ENCODE data around the gene ZG16B.
A peak's percentile ranks its signal among the peaks of the same experiment; 100 is the strongest.

The ZG16B gene

GRCh38 chr16:2825049-2825742 lies 4.9 kb upstream of the ZG16B start:
- Histone ChIP-seq H2BK12ac (ENCODE audit: low read length) (no peak overlapping the region), H2BK15ac (ENCODE audit: low read length) (no peak overlapping the region), H3K9me3 (replicated peaks in 1 of 2; ENCODE audit: control insufficient read depth in 2 of 2, insufficient read depth in 1 of 2, low read depth in 1 of 2, low read length in 2 of 2) (no peaks in the 10 kb centered on the region), H3K9ac (ENCODE audit: low read depth, low read length, poor library complexity) (no peak overlapping the region), H3K4me2 (ENCODE audit: insufficient read depth, low read length, poor library complexity, severe bottlenecking) (no peak overlapping the region), H3K4ac (ENCODE audit: low read length) (no peak overlapping the region), H3K27ac (replicated peaks; ENCODE audit: low read length) (no peak overlapping the region), H3K18ac (ENCODE audit: low read length) (no peak overlapping the region), H2AK5ac (ENCODE audit: low read depth, low read length) (no peak overlapping the region), H2AFZ (ENCODE audit: low read length) (no peak overlapping the region), H2BK5ac (ENCODE audit: low read length) (no peak overlapping the region), H4K91ac (ENCODE audit: low read depth, low read length, poor library complexity) (no peak overlapping the region), H3K36me3 (replicated peaks in 1 of 2; ENCODE audit: control insufficient read depth in 2 of 2, insufficient read depth in 2 of 2, low read length in 2 of 2) (no peaks in the 10 kb centered on the region), H3K23ac (ENCODE audit: low read depth, low read length, poor library complexity) (no peak overlapping the region), H3K27me3 (ENCODE audit: control insufficient read depth in 3 of 3, insufficient read depth in 3 of 3, low read depth in 1 of 3, low read length in 3 of 3) (peaks cover 0 to 62% (median 0%) of the 10 kb centered on the region in 3 experiments), H4K8ac (ENCODE audit: low read depth, low read length) (peak overlapping the region; percentile 29), H3K4me3 (ENCODE audit: low read length in 2 of 2) (no peak overlapping the region), H3K14ac (ENCODE audit: low read length) (no peak overlapping the region), H3K79me1 (ENCODE audit: low read depth, low read length) (no peaks in the 10 kb centered on the region), H2BK120ac (ENCODE audit: low read depth, low read length) (no peak overlapping the region), H3K4me1 (ENCODE audit: control insufficient read depth in 2 of 2, insufficient read depth in 1 of 2, low read depth in 1 of 2, low read length in 2 of 2) (peaks cover 0 to 5% of the 10 kb centered on the region in 2 donors)
- no peak for DNase-seq (ENCODE audit: low spot score)
- no CpG with 5 or more reads among the region's 26 CpGs for WGBS, 2 donors (ENCODE audit: extremely low coverage in 2 of 2, insufficient read length in 2 of 2, insufficient replicate concordance in 1 of 2)

DNA sequence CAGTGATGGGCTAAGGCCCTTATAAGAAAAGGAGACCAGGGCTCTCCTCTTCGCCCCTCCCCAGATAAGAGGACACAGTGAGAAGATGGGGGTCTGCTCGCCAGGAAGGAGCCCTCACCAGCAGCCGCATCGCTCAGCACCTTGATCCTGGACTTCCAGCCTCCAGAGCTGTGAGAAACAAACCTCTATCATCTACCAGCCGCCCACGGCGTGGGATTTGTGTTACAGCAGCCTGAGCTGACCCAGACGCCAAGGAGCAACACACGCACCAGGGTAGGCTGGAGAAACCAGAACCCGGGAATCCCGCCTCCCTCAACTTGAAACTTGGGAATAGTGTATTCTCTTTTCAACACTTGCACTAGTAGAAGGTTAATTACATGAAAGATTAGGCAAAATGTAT lies 4.2 kb upstream of the ZG16B start:
- no peak overlapping the region for H3K9ac ChIP-seq (ENCODE audit: low read depth, low read length, poor library complexity)
- no CpG with 5 or more reads among the region's 11 CpGs for WGBS, 2 donors (ENCODE audit: extremely low coverage in 2 of 2, insufficient read length in 2 of 2, insufficient replicate concordance in 1 of 2)
- H3K36me3 ChIP-seq (replicated peaks in 1 of 2; ENCODE audit: control insufficient read depth in 2 of 2, insufficient read depth in 2 of 2, low read length in 2 of 2) = no peaks in the 10 kb centered on the region
- no peak overlapping the region for H4K8ac ChIP-seq (ENCODE audit: low read depth, low read length)
- no peak overlapping the region for H3K14ac ChIP-seq (ENCODE audit: low read length)
- DNase-seq (ENCODE audit: low spot score) = no peak
- H2BK15ac ChIP-seq (ENCODE audit: low read length) = no peak overlapping the region
- no peaks in the 10 kb centered on the region for H3K4me1 ChIP-seq (ENCODE audit: control insufficient read depth in 2 of 2, insufficient read depth in 1 of 2, low read depth in 1 of 2, low read length in 2 of 2)
- H3K9me3 ChIP-seq (replicated peaks in 1 of 2; ENCODE audit: control insufficient read depth in 2 of 2, insufficient read depth in 1 of 2, low read depth in 1 of 2, low read length in 2 of 2) = no peaks in the 10 kb centered on the region
- H3K18ac ChIP-seq (ENCODE audit: low read length) = no peak overlapping the region
- H2BK120ac ChIP-seq (ENCODE audit: low read depth, low read length) = no peak overlapping the region
- no peak overlapping the region for H4K91ac ChIP-seq (ENCODE audit: low read depth, low read length, poor library complexity)
- no peak overlapping the region for H2BK12ac ChIP-seq (ENCODE audit: low read length)
- no peak overlapping the region for H2AK5ac ChIP-seq (ENCODE audit: low read depth, low read length)
- no peak overlapping the region for H3K4ac ChIP-seq (ENCODE audit: low read length)
- H3K4me3 ChIP-seq (ENCODE audit: low read length in 2 of 2) = no peak overlapping the region
- no peak overlapping the region for H3K27ac ChIP-seq (replicated peaks; ENCODE audit: low read length)
- no peaks in the 10 kb centered on the region for H3K79me1 ChIP-seq (ENCODE audit: low read depth, low read length)
- peaks cover 0 to 55% (median 0%) of the 10 kb centered on the region in 3 experiments for H3K27me3 ChIP-seq (ENCODE audit: control insufficient read depth in 3 of 3, insufficient read depth in 3 of 3, low read depth in 1 of 3, low read length in 3 of 3)
- H3K4me2 ChIP-seq (ENCODE audit: insufficient read depth, low read length, poor library complexity, severe bottlenecking) = no peak overlapping the region
- no peak overlapping the region for H2AFZ ChIP-seq (ENCODE audit: low read length)
- H3K23ac ChIP-seq (ENCODE audit: low read depth, low read length, poor library complexity) = no peak overlapping the region
- H2BK5ac ChIP-seq (ENCODE audit: low read length) = no peak overlapping the region

GRCh38 chr16:2826591-2827373 lies 3.3 kb upstream of the ZG16B start:
- no peak overlapping the region for H2BK5ac ChIP-seq (ENCODE audit: low read length)
- H2BK120ac ChIP-seq (ENCODE audit: low read depth, low read length) = no peak overlapping the region
- peak overlapping the region; percentile 76 for H3K14ac ChIP-seq (ENCODE audit: low read length)
- H3K27ac ChIP-seq (replicated peaks; ENCODE audit: low read length) = no peak overlapping the region
- H3K27me3 ChIP-seq (ENCODE audit: control insufficient read depth in 3 of 3, insufficient read depth in 3 of 3, low read depth in 1 of 3, low read length in 3 of 3) = peaks cover 0 to 47% (median 0%) of the 10 kb centered on the region in 3 experiments
- no peak overlapping the region for H2AK5ac ChIP-seq (ENCODE audit: low read depth, low read length)
- no peak overlapping the region for H2BK12ac ChIP-seq (ENCODE audit: low read length)
- no peaks in the 10 kb centered on the region for H3K79me1 ChIP-seq (ENCODE audit: low read depth, low read length)
- H2BK15ac ChIP-seq (ENCODE audit: low read length) = no peak overlapping the region
- no peak overlapping the region for H3K9ac ChIP-seq (ENCODE audit: low read depth, low read length, poor library complexity)
- H3K4me2 ChIP-seq (ENCODE audit: insufficient read depth, low read length, poor library complexity, severe bottlenecking) = no peak overlapping the region
- H3K18ac ChIP-seq (ENCODE audit: low read length) = peak overlapping the region; percentile 60
- H2AFZ ChIP-seq (ENCODE audit: low read length) = no peak overlapping the region
- WGBS, 2 donors (ENCODE audit: extremely low coverage in 2 of 2, insufficient read length in 2 of 2, insufficient replicate concordance in 1 of 2) = no CpG with 5 or more reads among the region's 19 CpGs
- H3K4ac ChIP-seq (ENCODE audit: low read length) = no peak overlapping the region
- no peak overlapping the region for H3K4me3 ChIP-seq (ENCODE audit: low read length in 2 of 2)
- H4K8ac ChIP-seq (ENCODE audit: low read depth, low read length) = no peak overlapping the region
- H3K9me3 ChIP-seq (replicated peaks in 1 of 2; ENCODE audit: control insufficient read depth in 2 of 2, insufficient read depth in 1 of 2, low read depth in 1 of 2, low read length in 2 of 2) = no peaks in the 10 kb centered on the region
- no peak overlapping the region for H3K23ac ChIP-seq (ENCODE audit: low read depth, low read length, poor library complexity)
- no peak for DNase-seq (ENCODE audit: low spot score)
- no peak overlapping the region for H4K91ac ChIP-seq (ENCODE audit: low read depth, low read length, poor library complexity)
- no peaks in the 10 kb centered on the region for H3K36me3 ChIP-seq (replicated peaks in 1 of 2; ENCODE audit: control insufficient read depth in 2 of 2, insufficient read depth in 2 of 2, low read length in 2 of 2)
- H3K4me1 ChIP-seq (ENCODE audit: control insufficient read depth in 2 of 2, insufficient read depth in 1 of 2, low read depth in 1 of 2, low read length in 2 of 2) = no peaks in the 10 kb centered on the region

DNA sequence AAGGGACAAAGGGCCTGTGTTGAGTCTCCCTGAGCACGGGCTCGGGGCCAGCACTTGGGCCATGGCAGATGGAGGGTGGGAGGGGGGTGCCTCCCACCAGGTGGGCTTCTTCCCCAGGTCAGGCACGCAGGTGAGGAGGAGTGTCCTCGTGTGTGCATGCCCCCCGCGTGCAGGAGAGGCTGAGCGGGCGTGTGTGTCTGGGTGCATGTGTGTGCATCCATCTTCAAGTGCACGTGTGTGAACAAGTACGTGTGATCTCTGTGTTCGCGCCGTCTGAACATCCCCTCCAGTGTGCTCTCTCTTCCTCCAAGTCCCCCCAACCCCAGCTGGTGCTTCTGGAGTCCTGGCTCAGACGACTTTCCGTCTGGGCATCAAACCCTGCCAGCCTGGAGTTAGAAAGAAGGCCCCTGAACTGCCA lies 2.7 kb upstream of the ZG16B start:
- H3K4me1 ChIP-seq (ENCODE audit: control insufficient read depth in 2 of 2, insufficient read depth in 1 of 2, low read depth in 1 of 2, low read length in 2 of 2) = no peaks in the 10 kb centered on the region
- no peaks in the 10 kb centered on the region for H3K36me3 ChIP-seq (replicated peaks in 1 of 2; ENCODE audit: control insufficient read depth in 2 of 2, insufficient read depth in 2 of 2, low read length in 2 of 2)
- no peak overlapping the region for H4K8ac ChIP-seq (ENCODE audit: low read depth, low read length)
- no peak overlapping the region for H2BK12ac ChIP-seq (ENCODE audit: low read length)
- peaks cover 0 to 41% (median 0%) of the 10 kb centered on the region in 3 experiments for H3K27me3 ChIP-seq (ENCODE audit: control insufficient read depth in 3 of 3, insufficient read depth in 3 of 3, low read depth in 1 of 3, low read length in 3 of 3)
- H4K91ac ChIP-seq (ENCODE audit: low read depth, low read length, poor library complexity) = no peak overlapping the region
- no peak overlapping the region for H3K14ac ChIP-seq (ENCODE audit: low read length)
- H3K4me2 ChIP-seq (ENCODE audit: insufficient read depth, low read length, poor library complexity, severe bottlenecking) = no peak overlapping the region
- no peak overlapping the region for H2BK5ac ChIP-seq (ENCODE audit: low read length)
- no peak overlapping the region for H3K23ac ChIP-seq (ENCODE audit: low read depth, low read length, poor library complexity)
- no peak overlapping the region for H2BK15ac ChIP-seq (ENCODE audit: low read length)
- H3K9me3 ChIP-seq (replicated peaks in 1 of 2; ENCODE audit: control insufficient read depth in 2 of 2, insufficient read depth in 1 of 2, low read depth in 1 of 2, low read length in 2 of 2) = no peaks in the 10 kb centered on the region
- no peak overlapping the region for H2BK120ac ChIP-seq (ENCODE audit: low read depth, low read length)
- no peak overlapping the region for H3K9ac ChIP-seq (ENCODE audit: low read depth, low read length, poor library complexity)
- H3K4ac ChIP-seq (ENCODE audit: low read length) = no peak overlapping the region
- no peak overlapping the region for H3K27ac ChIP-seq (replicated peaks; ENCODE audit: low read length)
- no peak overlapping the region for H2AK5ac ChIP-seq (ENCODE audit: low read depth, low read length)
- H3K4me3 ChIP-seq (ENCODE audit: low read length in 2 of 2) = no peak overlapping the region
- no CpG with 5 or more reads among the region's 15 CpGs for WGBS, 2 donors (ENCODE audit: extremely low coverage in 2 of 2, insufficient read length in 2 of 2, insufficient replicate concordance in 1 of 2)
- H2AFZ ChIP-seq (ENCODE audit: low read length) = no peak overlapping the region
- no peak for DNase-seq (ENCODE audit: low spot score)
- no peak overlapping the region for H3K18ac ChIP-seq (ENCODE audit: low read length)
- peaks cover under 1% of the 10 kb centered on the region for H3K79me1 ChIP-seq (ENCODE audit: low read depth, low read length)
